Endometrial microvascular endothelial cells (primary cell): ENCODE measurements around the gene TNPO1. TPM values are rescaled to one million over a fixed set of nuclear protein-coding genes. Genes with fewer than 3 reads are reported as not detected.
"Not testable (repeated sequence)": the region's sequence is repeated elsewhere in the genome, so short reads cannot be mapped to it uniquely, and the experiment has no call there.

Experiments used
- in situ Hi-C: cut with HindIII; loops from 2 replicates; pipeline ENCODE4 v1.10.0; 2017; ENCODE audit warnings: low sequenced_read_pairs, low pct_unique_long_range_greater_than_20kb; ENCODE audit errors: inconsistent ontology term
- total RNA-seq: library from RNA; depleted of rRNA; stranded (reverse); fragments of >200 nt; gene quantifications from one replicate; pipeline ENCODE4 v1.2.3, GENCODE V29; 2015; ENCODE audit errors: inconsistent ontology term

The TNPO1 gene
- total RNA-seq = 357 TPM

DNA sequence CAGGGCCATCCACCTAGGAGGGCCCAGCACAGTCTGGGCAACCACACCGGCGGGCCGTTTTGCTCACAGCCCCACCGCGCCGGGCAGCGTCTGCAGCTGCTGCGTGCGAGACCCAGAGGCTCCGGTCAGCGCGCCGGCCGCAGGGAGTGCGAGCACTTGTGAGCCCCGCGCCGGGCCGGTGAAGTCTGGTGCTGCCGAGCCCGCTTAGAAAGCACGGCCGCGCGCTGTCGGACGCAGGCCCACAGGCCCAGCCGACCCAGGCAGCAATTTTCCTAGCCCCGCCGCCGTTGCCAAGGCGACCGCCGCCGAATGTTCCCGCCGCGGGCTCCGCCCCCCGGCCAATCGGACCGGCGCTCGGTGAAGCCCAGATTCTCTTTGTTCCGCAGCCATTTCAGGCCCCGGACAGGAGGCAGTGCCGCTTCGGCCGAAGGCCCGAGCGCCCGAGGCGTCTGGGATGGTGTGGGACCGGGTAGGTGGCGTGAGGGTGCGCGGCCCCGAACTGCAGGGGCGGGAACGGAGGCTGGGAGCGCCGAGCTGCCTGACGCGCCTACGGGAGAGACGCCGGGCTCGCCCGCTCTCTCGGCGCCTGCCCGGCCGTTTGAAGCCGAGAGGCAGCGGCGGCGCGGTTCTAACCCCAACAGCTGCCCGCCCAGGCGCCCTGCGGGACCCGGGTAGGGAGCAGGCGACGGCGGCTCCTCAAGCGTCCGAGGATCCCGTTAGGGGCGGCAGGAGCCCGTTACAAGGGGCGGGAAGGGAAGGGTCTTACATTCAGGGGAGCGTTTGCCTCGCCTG, at the start of gene TNPO1:
TNPO1 (plus strand) TSS at position 378 of the 792 bp plus-strand sequence; CDS start at position 455, 77 bp downstream.
- in situ Hi-C loops = loop anchor here (5.0 kb wide), 1 partner anchor 204 kb away; no protein-coding TSS in a partner anchor

DNA sequence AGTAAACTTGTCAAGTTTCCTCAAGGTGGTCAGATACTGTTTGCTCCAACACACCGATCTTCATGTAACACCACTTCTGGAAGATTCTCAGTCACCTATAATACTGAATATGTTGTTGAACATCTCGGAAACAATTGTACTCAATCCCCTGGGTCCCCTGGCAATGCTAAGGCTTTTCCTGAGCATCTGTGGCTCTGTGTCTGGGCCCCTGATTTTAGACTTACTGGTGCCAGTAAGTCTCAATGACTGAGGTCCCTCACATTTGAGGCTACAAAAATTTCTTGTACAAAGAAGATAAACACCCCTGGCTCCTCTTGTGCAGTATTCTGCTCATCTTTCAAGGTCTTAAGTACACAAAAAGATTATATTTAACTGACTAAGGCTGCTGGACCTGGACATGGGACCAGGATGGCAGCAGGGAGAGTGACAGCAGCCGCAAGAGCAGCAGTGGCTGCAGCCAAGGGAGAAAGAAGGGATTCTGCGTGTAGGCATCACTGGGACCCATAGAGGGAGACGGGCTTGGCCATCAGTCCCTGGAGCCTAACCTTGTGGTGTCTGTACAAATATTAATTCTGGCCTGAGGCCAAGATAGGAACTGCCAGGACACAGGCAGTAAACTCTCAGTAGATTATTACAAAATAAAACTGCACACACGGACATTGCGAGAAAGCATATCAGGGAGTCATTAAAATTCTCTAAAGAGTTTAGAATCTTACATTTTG, 49.0 kb upstream of the TNPO1 start:
- in situ Hi-C loops = no loop called here

DNA sequence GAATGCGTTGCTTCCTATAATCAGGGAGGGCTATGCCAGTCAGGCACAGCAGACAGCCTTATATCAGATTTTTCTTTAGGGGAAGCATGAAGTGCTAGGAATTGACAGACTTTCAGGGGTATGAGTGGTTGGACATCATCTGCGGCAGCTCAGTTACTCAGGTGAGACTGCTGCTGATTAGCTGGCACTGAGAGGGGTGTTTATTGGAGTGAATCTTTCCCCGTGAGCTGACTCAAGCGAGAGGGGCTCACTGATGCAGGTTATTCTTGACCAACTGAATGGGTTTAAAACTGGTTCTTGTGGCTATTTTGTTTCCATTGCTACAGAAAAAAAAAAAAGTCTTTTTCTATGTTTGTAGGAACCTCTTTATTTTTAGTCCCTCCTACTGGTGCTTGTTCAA, 46.2 kb upstream of the TNPO1 start:
- in situ Hi-C loops = no loop called here

DNA sequence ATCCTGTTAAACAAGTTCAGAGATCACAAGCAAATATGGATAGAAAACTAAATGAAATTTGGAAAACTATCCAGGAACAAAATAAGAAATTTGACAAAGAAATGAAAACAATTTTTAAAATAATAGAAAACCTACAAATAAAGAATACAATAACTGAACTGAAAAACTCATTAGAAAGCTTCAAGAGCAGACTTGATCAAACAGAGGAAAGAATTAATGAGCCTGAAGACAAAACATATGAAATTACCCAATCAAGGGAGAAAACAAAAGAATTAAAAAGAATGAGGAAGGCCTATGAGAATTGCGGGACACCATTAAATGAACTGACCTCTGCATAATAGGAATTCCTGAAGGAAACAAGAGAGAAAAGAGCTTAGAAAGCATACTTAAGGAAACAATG, 39.8 kb upstream of the TNPO1 start:
- in situ Hi-C loops = no loop called here

DNA sequence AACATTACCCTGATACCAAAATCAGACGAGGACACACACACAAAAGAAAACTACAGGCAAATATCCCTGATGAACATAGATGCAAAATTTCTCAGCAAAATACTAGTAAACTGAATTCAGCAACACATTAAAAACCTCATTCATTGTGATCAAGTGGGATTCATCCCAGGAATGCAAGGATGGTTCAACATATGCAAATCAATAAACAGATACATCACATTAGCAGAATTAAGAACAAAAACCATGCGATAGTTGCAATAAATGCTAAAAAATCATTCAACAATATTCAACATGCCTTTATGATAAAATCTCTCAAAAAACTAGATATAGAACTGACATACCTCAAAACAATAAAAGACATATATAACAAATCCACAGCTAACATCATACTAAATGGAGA, 36.9 kb upstream of the TNPO1 start:
- in situ Hi-C loops = no loop called here

DNA sequence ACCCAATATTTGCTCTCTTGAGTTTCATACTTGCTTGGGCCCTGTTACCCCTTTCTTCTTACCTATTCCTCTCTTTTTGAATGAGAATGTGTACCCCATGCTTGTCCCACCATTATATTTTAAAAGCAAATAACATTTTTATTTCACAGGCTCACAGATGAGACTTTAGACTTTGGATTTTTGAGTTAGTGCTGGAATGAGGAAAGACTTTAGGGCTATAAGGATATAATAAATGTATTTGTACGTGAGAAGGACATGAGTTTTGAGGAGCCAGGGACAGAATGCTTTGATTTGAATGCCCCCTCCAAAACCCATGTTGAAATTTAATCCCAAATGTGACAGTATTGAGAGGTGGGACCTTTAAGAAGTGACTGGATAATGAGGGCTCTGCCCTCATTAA, 33.1 kb upstream of the TNPO1 start:
- in situ Hi-C loops = no loop called here

DNA sequence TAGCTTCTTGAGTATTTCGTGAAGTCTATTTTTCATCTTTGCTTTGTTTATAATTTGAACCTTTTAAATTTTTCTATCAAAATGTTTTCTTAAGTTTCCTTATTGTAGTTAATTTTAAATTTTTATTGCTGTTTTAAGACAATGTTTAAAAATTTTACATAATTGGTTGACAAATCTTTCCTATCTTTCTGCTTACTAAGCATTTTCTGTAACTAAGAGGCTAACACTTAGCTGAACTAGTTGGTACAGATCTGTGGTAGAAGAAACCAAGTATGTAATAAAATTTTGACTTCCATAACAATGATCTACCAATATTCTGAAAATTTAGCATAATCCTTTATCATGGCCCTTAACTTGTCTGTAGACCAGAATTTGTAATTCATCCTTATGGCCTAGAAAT, 32.3 kb upstream of the TNPO1 start:
- in situ Hi-C loops = no loop called here

DNA sequence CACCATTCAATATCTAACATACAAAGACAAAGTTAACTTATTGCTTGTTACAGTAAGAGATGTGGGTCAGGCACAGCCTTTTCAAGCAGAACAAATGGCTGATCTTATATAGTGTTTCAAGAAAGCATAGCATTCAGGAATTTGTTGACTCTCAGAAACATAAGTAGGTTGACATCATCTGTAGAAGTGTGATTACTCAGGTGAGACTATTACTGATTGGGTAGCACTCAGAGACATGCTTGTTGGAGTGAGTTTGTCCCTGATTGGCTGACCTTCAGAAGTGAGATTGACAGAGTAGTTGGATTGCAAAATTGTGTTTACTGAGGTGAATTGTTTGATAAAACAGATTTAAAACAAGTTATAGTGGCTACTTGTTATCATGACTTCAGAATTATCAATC, 30.7 kb upstream of the TNPO1 start:
- in situ Hi-C loops = no loop called here

DNA sequence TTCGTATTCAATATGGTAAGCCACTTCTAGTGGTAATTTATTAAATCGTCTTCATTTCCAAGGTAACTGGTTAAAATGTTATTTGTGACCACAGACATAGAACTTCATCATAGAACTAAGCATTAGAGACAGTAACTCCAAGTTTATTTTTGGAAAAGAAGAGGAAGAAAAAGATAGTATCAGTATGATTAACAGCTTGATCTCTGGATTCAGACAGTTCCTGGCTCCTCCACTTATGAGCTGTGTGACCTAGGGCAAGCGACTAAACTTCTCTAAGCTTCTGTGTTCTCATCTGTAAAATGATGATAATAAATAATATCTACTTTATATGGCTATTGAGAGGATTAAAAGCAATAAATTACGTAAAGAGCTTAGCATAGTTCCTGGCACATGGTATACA, 29.8 kb upstream of the TNPO1 start:
- in situ Hi-C loops = no loop called here

DNA sequence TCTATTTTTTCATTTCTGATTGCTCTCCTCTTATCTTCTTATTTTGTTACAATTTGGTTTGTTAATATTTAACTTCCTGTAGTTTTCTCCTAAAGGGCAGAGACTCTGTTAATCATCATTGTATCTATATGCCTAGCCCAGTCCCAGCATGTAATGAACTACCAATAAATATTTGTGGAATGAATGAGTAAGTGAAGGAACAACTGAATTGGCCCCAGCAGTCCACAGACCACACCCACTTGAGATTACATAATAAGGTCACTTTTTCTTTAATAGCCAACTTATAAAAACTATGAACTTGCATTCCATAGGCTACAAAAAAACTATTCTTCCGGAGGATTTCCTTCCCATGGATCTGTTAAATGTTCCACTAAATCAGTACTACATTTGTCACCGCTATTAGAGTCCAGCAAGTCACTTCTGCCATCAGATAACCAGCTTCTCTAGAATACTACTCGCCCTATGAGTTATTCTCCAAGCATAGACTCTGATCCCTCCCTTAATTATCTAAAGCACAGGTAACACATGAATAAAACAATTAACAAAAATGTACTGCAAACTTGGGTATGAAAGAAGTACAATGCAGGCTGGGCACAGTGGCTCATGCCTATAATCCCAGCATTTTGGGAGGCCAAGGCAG, 27.5 kb upstream of the TNPO1 start:
- in situ Hi-C loops = no loop called here

DNA sequence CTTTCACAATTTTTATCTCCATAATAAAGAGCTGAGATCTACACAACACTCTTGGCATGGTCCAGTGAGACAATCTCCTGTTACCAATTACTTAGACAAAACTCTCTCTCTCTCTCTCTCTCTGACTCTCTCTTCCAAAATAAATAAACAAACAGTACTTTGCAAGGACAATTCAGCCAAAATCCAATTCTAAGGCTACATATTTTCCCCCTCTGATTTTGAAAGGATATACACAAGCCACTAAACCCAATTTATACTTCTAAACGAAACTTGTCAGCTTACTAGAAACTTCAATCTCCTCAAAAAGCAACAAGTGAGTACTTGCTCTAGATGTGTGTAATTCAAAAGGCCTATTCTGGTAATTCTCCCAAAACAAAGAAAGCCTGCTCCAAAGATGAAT, 26.3 kb upstream of the TNPO1 start:
- in situ Hi-C loops = no loop called here

DNA sequence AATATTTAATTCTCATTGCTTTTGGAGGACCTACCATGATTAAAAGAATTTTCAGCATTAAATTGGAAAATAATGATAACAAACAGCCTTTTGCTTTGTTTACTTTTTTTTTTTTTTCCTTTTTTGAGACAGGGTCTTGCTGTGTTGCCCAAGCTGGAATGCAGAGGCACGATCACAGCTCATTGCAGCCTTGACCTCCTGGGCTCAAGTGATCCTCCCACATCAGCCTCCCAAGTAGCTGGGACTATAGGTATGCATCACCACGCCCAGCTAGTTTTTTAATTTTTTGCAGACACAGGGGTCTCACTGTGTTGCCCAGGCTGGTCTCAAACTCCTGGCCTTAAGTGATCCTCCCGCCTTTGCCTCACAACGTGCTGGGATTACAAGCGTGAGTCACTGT, 23.8 kb upstream of the TNPO1 start:
- in situ Hi-C loops = not testable (repeated sequence)

DNA sequence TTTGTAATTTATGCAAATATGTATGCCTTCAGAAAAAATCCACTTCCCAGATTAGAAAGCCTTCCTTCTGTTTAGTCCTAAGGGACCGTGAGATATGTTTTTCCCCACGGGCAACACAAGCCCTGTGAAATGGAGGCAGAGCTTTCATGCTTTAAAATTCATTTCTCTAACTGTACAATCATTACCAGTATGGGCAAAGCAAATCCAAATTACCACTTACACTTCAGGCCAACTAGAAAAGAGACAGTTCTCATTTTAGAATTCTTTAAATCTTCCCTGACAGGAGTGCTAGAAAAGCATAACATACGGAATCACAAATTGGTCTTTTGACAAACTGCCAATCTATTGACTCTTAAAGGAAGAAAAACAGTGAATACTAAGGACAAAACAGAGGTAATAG, 20.5 kb upstream of the TNPO1 start:
- in situ Hi-C loops = no loop called here

DNA sequence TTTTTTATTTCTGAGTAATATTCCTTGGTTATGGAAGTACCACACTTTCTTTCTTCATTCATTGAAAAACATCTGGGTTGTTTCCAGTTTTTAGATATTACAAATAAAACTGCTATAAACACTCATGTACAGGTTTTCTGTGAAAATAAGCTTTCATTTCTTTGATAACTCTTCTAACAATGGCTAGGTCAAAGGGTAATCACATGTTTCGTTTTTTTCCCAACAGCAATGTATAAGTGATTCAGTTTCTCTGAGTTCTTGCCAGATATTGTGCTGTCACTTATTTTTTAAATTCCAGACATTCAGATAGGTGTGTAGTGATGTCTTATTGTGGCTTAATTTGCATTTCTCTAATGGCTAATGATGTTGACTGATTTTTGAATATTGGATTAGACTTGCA, 16.7 kb upstream of the TNPO1 start:
- in situ Hi-C loops = no loop called here

DNA sequence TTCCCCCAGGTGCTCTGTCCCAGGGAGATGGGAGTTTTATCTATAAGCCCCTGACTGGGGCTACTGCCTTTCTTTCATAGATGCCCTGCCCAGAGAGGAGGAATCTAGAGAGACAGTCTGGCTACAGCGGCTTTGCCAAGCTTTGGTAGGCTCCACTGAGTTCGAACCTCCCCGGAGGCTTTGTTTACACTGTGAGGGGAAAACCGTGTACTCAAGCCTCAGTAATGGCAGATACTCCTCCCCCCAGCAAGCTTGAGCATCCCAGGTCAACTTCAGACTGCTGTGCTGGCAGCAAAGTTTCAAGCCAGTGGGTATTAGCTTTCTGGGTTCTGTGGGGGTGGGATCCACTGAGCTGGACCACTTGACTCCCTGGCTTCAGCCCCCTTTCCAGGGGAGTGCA, 7.8 kb upstream of the TNPO1 start:
- in situ Hi-C loops = not testable (repeated sequence)

DNA sequence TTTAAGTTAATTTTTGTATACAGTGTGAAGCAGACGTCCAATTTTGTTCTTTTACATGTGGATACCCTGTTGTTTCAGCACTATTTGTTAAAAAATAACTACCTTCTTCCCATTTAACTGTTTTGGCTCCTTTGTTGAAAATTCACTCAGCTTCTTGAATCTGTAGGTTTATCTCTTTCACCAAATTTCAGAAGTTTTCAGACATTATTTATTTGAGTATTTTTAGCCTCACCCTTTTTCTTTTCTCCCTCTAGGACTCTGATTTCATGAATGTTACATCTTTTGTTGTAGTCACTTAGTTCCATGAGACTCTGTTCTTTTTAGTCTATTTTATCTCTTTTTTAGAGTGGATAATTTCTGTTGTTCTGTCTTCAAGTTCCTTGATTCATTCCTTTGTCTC, 4.6 kb upstream of the TNPO1 start:
- in situ Hi-C loops = no loop called here

DNA sequence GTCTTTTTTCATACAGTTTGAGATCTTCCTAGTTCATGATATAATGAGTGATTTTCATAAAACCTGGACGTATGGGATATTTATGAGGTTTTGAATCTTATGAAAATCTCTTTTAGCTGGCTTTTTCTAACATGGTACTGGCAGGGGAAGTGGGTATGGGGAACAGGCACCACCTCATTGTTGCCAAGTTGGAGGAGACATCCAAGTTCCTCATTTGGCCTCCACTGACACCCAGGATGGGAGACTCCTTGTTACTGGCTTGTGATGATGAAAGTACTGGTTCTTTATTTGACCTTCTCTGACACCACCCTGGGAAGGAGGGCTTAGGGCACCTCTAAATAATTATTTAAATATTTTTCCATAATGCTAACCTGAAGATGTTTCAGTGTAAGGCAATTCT, 4.0 kb upstream of the TNPO1 start:
- in situ Hi-C loops = no loop called here

DNA sequence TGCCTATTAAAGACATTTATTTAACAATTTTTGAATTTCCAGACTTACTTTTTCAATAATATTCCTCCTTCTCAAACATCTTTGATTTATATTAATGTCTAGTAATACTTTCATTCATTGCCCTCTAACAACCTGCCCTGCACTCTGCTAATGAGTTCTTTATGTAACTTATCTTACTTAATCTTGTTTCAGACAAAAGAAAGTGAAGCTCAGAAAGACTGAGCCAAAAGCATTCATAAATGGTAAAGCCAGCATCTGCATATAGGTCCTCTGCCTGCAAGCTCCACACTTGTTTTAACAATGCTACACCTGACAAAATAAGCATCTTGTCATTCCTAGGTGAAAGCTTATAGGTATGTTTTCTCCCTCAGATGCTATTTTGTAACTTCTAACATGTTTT, 2.4 kb upstream of the TNPO1 start:
- in situ Hi-C loops = no loop called here

DNA sequence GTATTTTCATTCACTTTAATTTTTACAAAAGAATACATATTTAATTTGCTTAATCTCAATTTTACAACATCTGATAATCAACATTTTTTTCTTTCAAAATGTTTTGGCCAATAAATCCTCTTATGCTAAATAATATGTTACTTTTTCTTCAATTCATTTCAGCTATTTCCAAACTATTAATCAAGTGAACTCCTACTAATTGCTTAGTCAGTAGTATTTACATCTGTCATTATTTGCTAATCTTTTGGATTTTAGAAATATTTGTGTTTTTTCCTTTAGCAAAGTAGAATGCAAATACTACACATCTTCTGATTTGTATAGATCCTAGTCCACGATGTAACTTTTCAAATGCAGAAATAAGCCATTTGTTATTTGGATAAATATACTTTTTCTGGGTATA, 1.6 kb upstream of the TNPO1 start:
- in situ Hi-C loops = loop anchor here (5.0 kb wide), 1 partner anchor 203 kb away; no protein-coding TSS in a partner anchor
